ENCODE data around the gene ID3.

The ID3 gene

DNA sequence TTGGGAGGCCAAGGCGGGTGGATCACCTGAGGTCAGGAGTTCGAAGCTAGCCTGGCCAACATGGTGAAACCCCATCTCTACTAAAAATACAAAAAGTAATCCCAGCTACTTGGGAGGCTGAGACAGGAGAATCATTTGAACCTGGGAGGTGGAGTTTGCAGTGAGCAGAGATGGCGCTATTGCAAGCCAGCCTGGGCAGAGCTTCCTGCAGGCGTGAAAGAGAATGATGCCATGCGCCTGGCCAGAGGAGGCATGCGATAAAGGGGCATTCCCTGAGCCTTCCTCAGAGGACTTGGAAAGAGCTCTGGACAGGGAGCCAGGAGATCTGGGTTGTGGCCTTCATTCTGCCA is 31.4 kb downstream of the ID3 start:
- no peak for DNase-seq (ENCODE audit: low read depth, low spot score)

DNA sequence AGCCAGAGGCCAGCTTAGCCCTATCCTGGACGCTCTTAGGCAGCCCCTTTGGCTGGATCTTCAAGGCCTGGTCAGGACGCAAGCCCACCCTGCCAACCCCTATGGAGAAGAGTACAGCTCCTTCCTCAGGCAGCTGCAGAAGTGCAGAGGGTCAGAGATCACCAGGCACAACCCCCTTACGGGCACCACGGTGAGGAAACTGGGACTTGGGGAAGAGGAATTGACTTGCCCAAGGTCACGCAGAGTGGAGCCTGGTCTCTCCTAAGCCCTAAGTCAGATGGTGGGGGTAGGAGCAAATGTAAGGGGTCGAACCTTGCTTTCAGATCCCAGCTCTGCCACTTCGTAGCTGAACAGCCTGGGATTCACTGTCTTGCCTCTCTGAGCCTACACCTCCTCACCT is 31.9 kb downstream of the ID3 start:
- no peak for DNase-seq (ENCODE audit: low read depth, low spot score)

DNA sequence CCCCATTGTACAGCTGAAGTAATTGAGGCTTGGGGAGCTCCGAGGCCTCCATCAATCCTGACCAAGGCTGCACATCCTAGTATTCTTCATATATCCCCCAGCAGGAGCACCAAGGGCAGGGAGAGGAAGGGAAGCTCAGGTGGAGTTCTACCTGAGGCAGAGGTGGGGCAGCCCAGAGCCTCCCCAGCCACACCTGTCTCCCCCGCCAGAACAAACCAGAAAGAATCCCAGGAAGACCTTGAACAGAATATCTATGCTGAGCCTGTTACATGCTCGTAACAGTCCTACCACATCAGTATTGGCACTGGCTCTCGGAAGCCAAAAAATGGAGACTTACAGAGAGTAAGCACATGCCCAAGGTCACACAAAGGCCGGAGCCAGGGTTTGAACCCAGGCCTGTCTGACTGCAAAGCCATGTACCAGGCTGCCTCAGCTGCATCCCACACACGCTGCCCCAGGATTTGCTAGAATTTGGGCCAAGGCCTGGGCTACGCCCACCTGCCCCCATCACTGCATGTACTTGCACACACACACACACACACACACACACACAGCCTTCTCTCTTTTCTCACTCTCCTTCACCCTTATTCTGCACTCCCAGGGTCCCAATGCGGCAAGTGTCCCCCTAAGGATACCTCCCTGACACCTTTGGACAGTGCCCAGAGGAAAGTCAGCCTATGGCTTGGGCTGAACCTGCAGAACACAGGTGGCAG is 32.8 kb downstream of the ID3 start:
- DNase-seq (ENCODE audit: low read depth, low spot score): no peak

DNA sequence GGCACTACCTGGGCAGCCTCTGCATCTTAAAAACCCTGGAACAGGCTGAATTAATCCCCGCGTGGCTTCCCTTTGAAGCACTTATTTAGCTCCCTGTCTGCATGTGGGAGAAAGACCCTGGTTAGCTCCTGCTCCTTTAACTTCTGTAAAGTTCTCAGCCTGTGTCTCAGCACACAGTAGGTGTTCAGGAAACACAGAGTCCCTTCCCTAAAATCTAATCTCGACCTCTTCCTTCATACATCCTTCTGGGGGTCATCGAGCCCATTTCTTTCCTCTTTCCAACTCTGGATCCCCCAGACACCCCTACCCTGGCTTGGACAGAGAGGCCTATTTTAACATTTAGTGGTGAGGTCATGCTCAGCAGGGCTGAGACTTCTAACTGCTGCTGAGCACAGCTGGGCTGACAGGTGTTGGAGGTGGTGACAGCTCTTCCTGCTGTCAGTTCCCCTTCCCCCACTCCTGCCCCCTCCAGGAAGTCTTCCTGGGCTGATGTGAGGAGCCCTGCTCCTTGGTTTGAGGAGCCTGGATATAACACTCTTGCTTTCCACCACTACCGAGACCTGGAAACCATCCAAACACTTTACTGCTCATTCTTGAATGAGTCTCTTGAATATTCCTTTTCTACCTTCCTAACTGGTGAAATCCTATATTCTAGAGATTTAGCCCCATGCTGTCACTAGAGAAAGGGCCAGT is 33.6 kb downstream of the ID3 start:
- DNase-seq (ENCODE audit: low read depth, low spot score): no peak

DNA sequence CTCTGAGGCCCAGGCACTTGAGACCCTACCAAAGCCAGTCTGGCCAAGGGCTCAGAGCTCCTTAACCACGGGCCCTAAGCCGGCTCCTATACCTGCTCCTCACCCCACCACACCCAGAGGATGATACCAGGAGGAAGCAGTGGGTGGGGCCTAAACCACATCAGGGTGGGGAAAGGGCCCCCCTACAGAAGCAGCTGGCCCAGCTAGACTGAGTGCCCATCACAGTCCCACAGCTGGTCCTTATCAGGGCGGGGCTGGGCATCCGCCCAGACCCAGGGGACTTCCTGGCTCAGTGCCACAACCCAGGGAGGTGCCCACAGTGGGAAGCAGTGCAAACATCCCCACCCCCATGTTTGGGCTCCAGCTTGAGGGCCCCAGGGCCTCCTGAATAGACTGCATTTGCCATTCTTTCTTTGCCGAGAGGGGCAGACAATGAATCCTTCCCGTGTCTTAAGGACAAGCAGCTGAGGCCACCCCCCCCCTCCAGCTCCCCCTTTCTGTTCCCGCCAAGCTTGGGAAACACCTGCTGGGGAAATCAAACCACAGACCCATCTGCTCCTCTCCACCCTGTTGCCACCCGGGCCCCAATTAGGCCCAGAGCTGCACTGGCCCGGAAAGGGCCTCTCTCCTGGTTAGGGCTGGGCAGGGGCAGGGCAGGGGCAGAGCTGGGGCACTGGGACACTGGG is 34.4 kb downstream of the ID3 start:
- no peak for DNase-seq (ENCODE audit: low read depth, low spot score)

DNA sequence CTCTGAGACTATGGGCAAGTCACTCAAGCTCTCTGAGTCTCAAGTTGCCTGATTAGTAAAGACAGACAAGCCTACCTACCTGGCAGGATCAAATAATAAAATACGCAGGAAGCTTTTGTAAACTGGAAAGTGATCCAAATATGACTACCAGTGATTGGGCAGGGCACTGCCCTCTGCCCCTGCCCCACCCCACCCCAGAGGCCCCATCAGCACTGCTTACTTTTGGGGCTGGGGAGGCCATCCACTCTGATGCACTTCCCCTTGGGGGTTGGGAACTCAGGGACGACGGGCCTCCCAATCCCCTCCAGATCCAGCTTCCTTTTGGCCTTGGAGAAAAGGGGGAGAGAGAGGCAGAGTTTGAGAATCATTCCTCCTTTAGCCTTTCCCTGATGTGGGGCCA is 35.1 kb downstream of the ID3 start:
- DNase-seq (ENCODE audit: low read depth, low spot score): no peak

DNA sequence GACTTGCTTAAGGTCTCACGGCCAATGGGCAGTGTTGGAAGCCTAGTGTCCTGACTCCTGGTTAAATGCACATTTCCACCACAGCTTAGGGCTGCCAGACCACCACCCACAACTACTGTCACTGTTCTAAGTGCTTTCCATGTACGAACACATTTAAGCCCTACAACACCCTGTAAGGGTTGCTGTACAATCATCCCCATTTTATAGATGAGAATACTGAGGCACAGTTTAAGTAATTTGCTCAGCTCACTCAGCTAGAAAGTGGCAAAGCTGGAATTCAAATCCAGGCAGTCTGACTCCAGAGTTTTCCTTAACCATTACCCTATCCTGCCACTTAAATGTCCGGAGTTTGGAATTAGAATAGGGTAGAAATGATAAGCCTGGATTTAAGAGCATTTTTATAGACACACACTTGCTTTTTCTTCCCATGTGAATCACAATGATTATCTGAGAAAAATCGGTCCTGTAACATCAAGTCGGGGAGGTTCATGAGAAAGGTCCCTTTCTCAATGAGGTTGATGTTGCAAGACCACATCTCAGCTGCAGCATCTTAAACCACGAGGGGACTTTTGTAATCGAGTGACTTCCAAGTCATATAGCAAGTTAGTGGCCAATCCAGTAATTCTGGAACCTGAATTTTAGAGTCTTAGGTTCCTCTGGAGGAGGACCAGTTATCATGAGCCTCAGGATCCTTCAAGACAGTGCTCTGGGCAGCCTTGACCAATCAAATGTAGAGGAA is 36.9 kb downstream of the ID3 start:
- no peak for DNase-seq (ENCODE audit: low read depth, low spot score)

DNA sequence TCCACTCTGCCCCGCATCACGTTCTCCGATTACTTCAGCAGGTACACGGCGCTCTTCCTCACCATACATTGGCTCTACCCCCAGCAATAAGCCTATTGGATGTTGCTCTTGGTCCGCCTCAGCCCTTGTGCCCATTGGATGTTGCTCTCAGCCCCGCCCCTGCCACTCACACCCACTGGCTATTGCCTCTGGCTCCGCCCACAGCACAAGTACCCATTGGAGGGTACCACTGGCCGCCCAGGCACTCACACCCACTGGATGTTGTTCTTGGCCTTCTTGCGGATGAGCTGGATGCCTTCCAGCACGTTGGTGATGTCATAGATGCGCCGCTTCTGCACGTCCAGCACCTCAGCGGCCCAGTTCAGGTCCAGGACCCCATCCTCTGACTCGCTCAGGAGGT is 37.7 kb downstream of the ID3 start:
- no peak for DNase-seq (ENCODE audit: low read depth, low spot score)

DNA sequence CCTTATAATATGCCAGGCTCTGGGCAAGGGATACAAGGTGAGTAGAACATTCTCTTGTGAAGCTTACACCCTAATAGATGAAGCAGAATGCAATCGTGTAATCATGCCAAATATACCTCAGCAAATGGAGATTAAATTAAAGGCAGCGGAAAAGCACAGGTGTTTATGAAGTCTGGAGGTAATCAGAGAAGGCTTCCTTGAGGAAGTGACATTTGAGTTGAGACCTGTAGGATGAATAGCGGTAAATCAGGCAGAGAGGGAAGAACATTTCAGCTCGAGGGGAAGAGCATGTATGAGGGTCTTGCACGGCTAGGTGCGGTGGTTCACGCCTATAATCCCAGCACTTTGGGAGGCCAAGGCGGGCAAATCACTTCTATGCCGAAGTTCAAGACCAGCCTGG is 41.7 kb downstream of the ID3 start:
- no peak for DNase-seq (ENCODE audit: low read depth, low spot score)

DNA sequence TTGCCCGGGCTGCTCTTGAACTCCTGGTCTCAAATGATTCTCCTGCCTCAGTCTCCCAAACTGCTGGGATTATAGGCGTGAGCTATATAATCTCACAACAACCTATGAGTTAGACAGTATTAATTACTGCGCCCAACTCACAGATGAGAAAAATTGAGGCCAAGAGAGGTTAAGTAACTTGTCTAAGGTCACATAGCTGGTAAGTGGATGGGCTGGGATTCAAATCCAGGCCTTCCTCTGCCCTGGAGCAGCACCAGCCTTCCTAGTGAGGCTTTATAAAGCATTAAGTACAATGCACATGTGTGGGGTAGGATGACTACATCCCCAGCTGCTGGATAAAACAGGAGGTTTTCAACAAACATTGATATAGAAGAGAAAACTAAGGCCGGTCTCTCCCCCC is 43.4 kb downstream of the ID3 start:
- no peak for DNase-seq (ENCODE audit: low read depth, low spot score)

DNA sequence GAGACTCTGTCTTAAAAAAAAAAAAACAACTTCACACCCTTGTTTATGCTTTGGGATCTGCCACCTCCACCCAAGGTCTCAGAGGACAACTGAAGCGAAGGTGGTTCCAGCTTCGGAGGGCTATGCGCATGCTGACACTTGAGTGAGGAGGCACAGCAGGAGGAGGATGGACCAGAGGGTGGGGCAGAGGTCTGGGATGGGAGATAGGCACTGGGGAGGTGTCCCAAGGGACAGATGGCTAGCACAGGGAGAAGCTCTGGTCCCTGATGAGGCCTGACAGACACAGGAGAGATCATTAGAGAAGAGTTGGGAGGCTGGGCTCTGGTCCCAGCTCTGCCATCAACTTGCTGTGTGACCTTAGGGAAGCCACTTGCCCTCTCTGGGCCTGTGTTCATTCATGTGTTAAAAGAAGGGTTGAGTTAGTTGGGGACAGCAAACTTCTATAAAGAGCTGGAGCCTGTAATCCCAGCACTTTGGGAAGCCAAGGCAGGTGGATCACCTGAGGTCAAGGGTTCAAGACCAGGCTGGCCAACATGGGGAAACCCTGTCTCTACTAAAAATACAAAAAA is 45.1 kb downstream of the ID3 start:
- DNase-seq (ENCODE audit: low read depth, low spot score): no peak

DNA sequence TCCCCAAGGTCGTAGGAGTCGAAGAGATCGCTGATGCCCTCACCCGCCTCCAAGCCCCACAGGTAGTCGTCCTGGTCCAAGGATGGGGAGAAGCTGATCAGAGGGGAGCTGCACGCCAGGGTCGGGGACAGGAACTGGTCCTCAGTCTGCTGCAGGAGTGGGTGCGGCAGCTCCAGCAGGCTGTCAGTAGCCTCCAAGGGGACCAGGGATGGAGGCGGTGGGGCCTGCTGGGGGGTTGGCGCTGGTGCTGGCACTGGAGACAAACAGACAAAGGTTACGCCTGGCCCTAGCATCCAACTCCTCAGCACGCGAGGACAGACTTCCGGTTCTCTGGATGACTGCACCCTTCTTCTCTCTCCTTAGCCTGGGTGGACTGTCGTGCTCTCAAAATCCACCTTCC is 49.4 kb downstream of the ID3 start:
- no peak for DNase-seq (ENCODE audit: low read depth, low spot score)

Measured in ELF-1 (cell line).